DOHH2 (cell line): ENCODE results near the gene CACNB4.

Source experiments
- EZH2phosphoT487 ChIP-seq: fragments of 200-600 bp; sonication (generic); IDR thresholded peaks from 2 replicates; pipeline ENCODE4 v1.6.1; 2017; ENCODE audit warnings: borderline replicate concordance, mild to moderate bottlenecking, antibody characterized with exemption, low read length, moderate library complexity, mixed read lengths
- TF ChIP-seq, protein P1 (sequence below): fragments of 200-600 bp; sonication (generic); IDR thresholded peaks from one replicate; pipeline ENCODE4 v1.5.1; 2014; ENCODE audit warnings: antibody characterized with exemption, mild to moderate bottlenecking, low read depth, low read length; ENCODE audit not compliant: poor library complexity, severe bottlenecking

GRCh38 chr2:152095146-152095545 is 3.7 kb downstream of the CACNB4 start:
- TF ChIP-seq, protein P1, sequence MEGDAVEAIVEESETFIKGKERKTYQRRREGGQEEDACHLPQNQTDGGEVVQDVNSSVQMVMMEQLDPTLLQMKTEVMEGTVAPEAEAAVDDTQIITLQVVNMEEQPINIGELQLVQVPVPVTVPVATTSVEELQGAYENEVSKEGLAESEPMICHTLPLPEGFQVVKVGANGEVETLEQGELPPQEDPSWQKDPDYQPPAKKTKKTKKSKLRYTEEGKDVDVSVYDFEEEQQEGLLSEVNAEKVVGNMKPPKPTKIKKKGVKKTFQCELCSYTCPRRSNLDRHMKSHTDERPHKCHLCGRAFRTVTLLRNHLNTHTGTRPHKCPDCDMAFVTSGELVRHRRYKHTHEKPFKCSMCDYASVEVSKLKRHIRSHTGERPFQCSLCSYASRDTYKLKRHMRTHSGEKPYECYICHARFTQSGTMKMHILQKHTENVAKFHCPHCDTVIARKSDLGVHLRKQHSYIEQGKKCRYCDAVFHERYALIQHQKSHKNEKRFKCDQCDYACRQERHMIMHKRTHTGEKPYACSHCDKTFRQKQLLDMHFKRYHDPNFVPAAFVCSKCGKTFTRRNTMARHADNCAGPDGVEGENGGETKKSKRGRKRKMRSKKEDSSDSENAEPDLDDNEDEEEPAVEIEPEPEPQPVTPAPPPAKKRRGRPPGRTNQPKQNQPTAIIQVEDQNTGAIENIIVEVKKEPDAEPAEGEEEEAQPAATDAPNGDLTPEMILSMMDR: no peak
- TF ChIP-seq EZH2phosphoT487: no peak
